HG03378 (cell line): ENCODE data around the gene NUCB1.
"Not testable (repeated sequence)": the region's sequence is repeated elsewhere in the genome, so short reads cannot be mapped to it uniquely, and the experiment has no call there.

ENCODE experiments used
- ATAC-seq: cut with Tn5 transposase; IDR thresholded peaks from one replicate; pipeline ENCODE4 v1.9.1; 2021; ENCODE audit warnings: mild to moderate bottlenecking, moderate library complexity; ENCODE audit not compliant: unreplicated experiment

NUCB1 gene

DNA sequence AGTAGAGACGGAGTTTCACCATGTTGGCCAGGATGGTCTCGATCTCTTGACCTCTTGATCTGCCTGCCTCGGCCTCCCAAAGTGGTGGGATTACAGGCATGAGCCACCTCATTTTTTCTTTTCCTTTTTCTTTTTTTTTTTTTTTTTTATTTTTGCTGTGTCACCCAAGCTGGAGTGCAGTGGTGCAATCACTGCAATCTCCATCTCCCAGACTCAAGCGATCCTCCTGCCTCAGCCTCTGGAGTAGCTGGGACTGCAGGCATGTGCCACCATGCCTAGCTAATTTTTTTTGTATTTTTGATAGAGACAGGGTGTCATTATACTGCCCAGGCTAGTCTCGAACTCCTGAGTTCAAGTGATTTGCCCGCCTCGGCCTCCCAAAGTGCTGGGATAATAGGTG lies 2.2 kb downstream of the NUCB1 start:
- not testable (repeated sequence) for ATAC-seq

- ATAC-seq = not testable (repeated sequence)
Observed at GRCh38 chr19:48903788-48904187, 3.7 kb downstream of the NUCB1 start.

GRCh38 chr19:48905664-48906063 lies 5.6 kb downstream of the NUCB1 start:
- ATAC-seq = no peak

DNA sequence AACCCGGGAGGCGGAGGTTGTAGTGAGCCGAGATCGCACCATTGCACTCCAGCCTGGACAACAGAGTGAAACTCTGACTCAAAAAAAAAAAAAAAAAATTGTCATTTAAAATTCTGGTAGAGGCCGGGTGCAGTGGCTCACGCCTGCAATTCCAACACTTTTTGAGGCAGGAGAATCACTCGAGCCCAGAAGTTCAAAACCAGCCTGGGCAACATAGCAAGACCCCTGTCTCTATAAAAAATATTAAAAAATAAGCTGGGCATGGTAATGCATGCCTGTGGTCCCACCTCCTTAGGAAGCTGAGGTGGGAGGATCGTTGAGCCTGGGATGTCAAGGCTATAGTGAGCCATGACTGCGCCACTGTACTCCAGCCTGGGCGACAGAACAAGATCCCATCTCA lies 6.2 kb downstream of the NUCB1 start:
- no peak for ATAC-seq

GRCh38 chr19:48907671-48908070 lies 7.6 kb downstream of the NUCB1 start:
- no peak for ATAC-seq

GRCh38 chr19:48909424-48910077 lies 9.4 kb downstream of the NUCB1 start:
- ATAC-seq = not testable (repeated sequence)

DNA sequence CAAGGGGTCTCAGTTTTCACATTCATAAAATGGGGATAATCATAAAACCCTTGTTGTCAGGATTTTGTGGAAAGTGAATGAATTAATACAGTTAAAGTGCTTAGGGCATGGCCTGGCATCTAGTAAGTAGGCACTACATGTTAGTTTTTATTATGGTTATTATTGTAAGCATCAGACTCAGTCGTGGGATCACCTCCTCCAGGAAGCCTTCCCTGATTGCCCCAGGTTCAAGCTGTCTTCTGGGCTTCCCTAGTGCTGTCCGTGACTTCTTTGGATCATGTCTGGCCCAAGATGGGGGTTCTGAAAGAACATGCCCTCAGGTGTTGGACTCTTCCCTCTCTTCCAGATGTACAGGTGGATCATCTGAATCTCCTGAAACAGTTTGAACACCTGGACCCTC lies 10.7 kb downstream of the NUCB1 start:
- no peak for ATAC-seq

- ATAC-seq = no peak
Observed at GRCh38 chr19:48913114-48913889, 13.2 kb downstream of the NUCB1 start.

DNA sequence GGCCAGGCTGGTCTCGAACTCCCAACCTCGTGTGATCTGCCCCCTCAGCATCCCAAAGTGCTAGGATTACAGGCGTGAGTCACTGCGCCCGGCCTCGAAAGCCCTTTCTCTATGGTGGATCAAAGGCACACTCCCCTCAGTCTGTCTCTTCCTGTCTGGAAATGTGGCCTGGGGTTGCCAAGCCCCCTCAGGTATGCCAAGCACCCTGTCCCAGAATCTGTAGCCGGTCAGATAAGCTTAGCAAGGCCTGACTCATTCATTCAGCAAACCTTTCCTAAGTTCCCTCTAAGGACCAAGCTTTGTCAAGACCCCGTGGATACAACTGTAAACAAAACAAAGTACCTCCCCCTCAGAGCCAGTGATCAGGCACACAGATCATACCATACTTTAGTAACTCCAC lies 14.1 kb downstream of the NUCB1 start:
- ATAC-seq = no peak

DNA sequence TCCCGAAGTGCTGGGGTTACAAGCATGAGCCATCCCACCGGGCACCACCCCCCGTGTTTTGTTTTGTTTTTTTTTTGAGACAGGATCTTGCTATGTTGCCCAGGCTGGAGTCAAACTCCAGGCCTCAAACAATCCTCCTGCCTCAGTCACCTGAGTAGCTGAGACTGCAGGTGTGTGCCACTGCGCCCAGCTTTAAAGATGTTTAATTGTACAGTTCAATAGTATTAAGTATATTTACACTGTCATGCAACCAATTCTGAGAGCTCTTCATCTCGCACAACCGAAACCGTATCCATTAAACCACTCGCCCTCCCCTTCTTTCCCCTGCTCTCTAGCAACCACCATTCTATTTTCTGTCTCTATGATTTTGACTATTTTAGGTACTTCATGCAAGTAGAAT lies 15.6 kb downstream of the NUCB1 start:
- no peak for ATAC-seq

GRCh38 chr19:48918071-48918470 lies 18.0 kb downstream of the NUCB1 start:
- no peak for ATAC-seq

GRCh38 chr19:48918801-48919247 lies 18.7 kb downstream of the NUCB1 start:
- no peak for ATAC-seq

GRCh38 chr19:48919271-48919670 lies 19.2 kb downstream of the NUCB1 start:
- ATAC-seq = not testable (repeated sequence)

- ATAC-seq = no peak
Observed at GRCh38 chr19:48920949-48921348, 20.8 kb downstream of the NUCB1 start.

DNA sequence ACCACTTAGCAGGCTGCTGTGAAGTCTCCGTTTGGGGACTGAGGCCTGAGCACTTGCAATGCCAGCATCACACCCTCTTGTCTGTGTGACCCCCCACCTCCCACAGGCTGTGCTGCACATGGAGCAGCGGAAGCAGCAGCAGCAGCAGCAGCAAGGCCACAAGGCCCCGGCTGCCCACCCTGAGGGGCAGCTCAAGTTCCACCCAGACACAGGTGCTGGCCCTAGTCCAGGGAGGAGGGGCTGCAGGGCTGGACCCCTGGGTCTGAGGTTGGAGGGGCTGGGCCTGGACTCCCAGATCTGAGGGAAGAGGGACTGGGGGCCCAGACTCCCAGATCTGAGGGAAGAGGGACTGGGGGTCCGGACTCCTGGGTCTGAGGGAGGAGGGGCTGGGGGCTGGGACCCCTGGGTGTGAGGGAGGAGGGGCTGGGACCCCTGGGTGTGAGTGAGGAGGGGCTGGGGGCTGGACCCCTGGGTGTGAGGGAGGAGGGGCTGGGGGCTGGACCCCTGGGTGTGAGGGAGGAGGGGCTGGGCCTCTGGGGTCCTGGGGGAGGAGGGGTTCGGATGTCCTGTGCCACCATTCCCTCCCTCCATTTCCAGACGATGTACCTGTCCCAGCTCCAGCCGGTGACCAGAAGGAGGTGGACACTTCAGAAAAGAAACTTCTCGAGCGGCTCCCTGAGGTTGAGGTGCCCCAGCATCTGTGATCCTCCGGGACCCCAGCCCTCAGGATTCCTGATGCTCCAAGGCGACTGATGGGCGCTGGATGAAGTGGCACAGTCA lies 21.8 kb downstream of the NUCB1 start:
- ATAC-seq = no peak

DNA sequence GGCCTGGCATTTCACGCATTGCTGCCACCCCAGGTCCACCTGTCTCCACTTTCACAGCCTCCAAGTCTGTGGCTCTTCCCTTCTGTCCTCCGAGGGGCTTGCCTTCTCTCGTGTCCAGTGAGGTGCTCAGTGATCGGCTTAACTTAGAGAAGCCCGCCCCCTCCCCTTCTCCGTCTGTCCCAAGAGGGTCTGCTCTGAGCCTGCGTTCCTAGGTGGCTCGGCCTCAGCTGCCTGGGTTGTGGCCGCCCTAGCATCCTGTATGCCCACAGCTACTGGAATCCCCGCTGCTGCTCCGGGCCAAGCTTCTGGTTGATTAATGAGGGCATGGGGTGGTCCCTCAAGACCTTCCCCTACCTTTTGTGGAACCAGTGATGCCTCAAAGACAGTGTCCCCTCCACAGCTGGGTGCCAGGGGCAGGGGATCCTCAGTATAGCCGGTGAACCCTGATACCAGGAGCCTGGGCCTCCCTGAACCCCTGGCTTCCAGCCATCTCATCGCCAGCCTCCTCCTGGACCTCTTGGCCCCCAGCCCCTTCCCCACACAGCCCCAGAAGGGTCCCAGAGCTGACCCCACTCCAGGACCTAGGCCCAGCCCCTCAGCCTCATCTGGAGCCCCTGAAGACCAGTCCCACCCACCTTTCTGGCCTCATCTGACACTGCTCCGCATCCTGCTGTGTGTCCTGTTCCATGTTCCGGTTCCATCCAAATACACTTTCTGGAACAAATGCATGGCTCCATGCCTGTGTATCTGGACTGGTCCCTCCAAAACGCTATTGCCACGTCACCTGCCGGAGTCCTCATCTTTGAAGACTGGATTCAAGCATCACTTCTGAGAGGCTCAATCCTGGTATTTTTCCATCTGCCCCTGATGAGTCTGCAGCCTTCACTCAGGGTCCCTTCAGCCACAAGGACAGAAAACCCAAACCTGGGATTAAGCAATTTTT lies 22.7 kb downstream of the NUCB1 start:
- no peak for ATAC-seq

- ATAC-seq = no peak
Observed at GRCh38 chr19:48925240-48925843, 25.2 kb downstream of the NUCB1 start.

DNA sequence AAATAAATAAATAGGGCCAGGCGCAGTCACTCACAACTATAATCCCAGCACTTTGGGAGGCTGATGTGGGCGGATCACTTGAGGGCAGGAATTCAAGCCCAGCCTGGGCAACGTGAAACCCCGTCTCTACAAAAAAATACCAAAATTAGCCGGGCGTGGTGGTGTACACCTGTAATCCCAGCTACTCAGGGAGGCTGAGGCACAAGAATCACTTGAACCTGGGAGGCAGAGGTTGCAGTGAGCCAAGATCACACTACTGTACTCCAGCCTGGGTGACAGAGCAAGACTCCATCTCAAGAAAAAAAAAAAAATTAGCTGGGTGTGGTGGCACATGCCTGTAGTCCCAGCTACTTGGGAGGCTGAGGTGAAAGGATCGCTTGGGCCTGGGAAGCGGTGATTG lies 25.8 kb downstream of the NUCB1 start:
- ATAC-seq = not testable (repeated sequence)

DNA sequence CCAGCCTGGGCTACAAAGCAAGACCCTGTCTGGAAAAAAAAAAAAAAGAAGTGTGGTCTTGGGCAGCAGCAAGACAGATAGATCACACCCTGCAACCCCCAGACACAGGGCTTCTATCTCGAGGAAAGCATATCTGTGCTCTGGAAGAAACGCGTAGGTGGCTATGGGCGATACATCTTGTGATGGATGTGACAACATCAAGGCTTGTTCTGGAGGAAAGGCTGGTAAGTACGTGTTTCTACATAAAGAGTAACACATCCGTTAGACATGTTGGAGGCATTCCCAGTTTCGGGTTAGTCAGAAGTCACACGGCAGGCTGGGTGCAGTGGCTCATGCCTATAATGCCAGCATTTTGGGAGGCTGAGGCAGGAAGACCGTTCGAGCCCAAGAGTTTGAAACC lies 26.8 kb downstream of the NUCB1 start:
- ATAC-seq = no peak

GRCh38 chr19:48927692-48928091 lies 27.6 kb downstream of the NUCB1 start:
- not testable (repeated sequence) for ATAC-seq
